HepG2 (cell line): ENCODE data around the gene MLN. TPM values are rescaled to one million over a fixed set of nuclear protein-coding genes. Genes with fewer than 3 reads are reported as not detected.

Experiments
- ATAC-seq: fragments of 200-7000 bp; cut with Tn5 transposase; 3 replicates; pipeline ENCODE4 v1.9.1; 2020; ENCODE audit warnings: mild to moderate bottlenecking, moderate library complexity
- BruUV-seq: library from RNA; stranded (reverse); fragments of 400-500 nt; replicated peaks from 2 replicates; lab custom pipeline; 2021; lab: Mats Ljungman, UMichigan
- CTCF ChIA-PET: fragments of 300-600 bp; formaldehyde crosslinking; extraction: SDS; loops from one replicate; lab custom pipeline; 2021; ENCODE audit warnings: low total read pairs, inconsistent platforms, low intra/inter-chr PET ratio; lab: Yijun Ruan, JAX
- POLR2A ChIA-PET: fragments of 350-600 bp; sonication (Branson Sonifier 250); formaldehyde crosslinking; loops from one replicate; lab custom pipeline; 2020; ENCODE audit warnings: antibody characterized with exemption, inconsistent platforms; lab: Yijun Ruan, JAX
- DNase-seq: peaks from one replicate; pipeline ENCODE4 v3.0.0-alpha.2; 2015; ENCODE audit warnings: low spot score
- FAIRE-seq: peaks from 3 replicates; lab custom pipeline; 2011; peaks lifted over from hg19 to GRCh38; lab: Jason Lieb, UNC
- H2AFZ ChIP-seq: one replicate; pipeline ENCODE4 v1.6.1; 2011; ENCODE audit warnings: low read length, inconsistent platforms
- H3K27ac ChIP-seq: fragments of 300-600 bp; 3 replicates; pipeline ENCODE4 v1.8.0; 2011; ENCODE audit warnings: mixed run types, mild to moderate bottlenecking, mixed read lengths, low read length, inconsistent platforms; ENCODE audit not compliant: insufficient read depth; ENCODE audit errors: extremely low read length
- H3K27me3 ChIP-seq, 2 experiments: fragments of 200-600 bp in 1 of 2; 2 replicates in 1 of 2; 3 replicates in 1 of 2; pipeline versions ENCODE4 v1.6.0 to v1.8.0; 2011; ENCODE audit warnings: low read length in 2 of 2, mild to moderate bottlenecking in 2 of 2, moderate library complexity in 2 of 2, inconsistent platforms in 1 of 2; ENCODE audit not compliant: insufficient read depth in 2 of 2, control insufficient read depth in 1 of 2
- H3K36me3 ChIP-seq, 2 experiments: fragments of 200-600 bp in 1 of 2; replicated peaks in 1 of 2; 2 replicates in 1 of 2; 3 replicates in 1 of 2; pipeline versions ENCODE4 v1.5.1 to v1.8.0; 2011; ENCODE audit warnings: low read length in 2 of 2, inconsistent platforms in 1 of 2; ENCODE audit not compliant: insufficient read depth in 2 of 2, control insufficient read depth in 1 of 2
- H3K4me1 ChIP-seq: 2 replicates; pipeline ENCODE4 v1.5.1; 2012; ENCODE audit warnings: low read length, inconsistent platforms; ENCODE audit not compliant: insufficient read depth
- H3K4me2 ChIP-seq: 2 replicates; pipeline ENCODE4 v1.6.0; 2011; ENCODE audit warnings: low read depth, low read length, inconsistent platforms
- H3K4me3 ChIP-seq, 3 experiments: fragments of 200-600 bp in 1 of 3; sonication (generic), shearing (Covaris generic) in 1 of 3; replicated peaks in 1 of 3; 2 replicates each; pipeline ENCODE4 v1.5.1; 2011 to 2016; ENCODE audit warnings: low read length in 3 of 3, inconsistent platforms in 2 of 3, low read depth in 2 of 3, mild to moderate bottlenecking in 2 of 3, control low read depth in 1 of 3, mixed read lengths in 1 of 3; ENCODE audit not compliant: insufficient read depth in 1 of 3
- H3K79me2 ChIP-seq: one replicate; pipeline ENCODE4 v1.6.1; 2011; ENCODE audit warnings: low read length, inconsistent platforms; ENCODE audit not compliant: insufficient read depth
- H3K9ac ChIP-seq: 2 replicates; pipeline ENCODE4 v1.6.0; 2011; ENCODE audit warnings: mild to moderate bottlenecking, low read depth, low read length, inconsistent platforms; ENCODE audit not compliant: insufficient read depth
- H3K9me3 ChIP-seq: 2 replicates; pipeline ENCODE4 v1.5.1; 2012; ENCODE audit warnings: mild to moderate bottlenecking, low read length
- H4K20me1 ChIP-seq: 2 replicates; pipeline ENCODE4 v1.6.0; 2011; ENCODE audit warnings: inconsistent platforms, mild to moderate bottlenecking, low read length, moderate library complexity; ENCODE audit not compliant: insufficient read depth
- FOSL1 ChIP-seq: sonication (generic); formaldehyde crosslinking; IDR thresholded peaks from 2 replicates; pipeline ENCODE4 v1.9.0; 2021; ENCODE audit warnings: missing genetic modification reagents, borderline replicate concordance
- HMG20B ChIP-seq: conservative IDR thresholded peaks from 2 replicates; pipeline ENCODE4 v1.6.1; 2016; ENCODE audit warnings: missing genetic modification reagents, missing compliant biosample characterization
- POLR2AphosphoS5 ChIP-seq: IDR thresholded peaks from 2 replicates; pipeline ENCODE4 v1.6.1; 2012; ENCODE audit warnings: low read depth, low read length
- ZBTB4 ChIP-seq: sonication (generic); formaldehyde crosslinking; IDR thresholded peaks from 2 replicates; pipeline ENCODE4 v1.4.0; 2020; ENCODE audit warnings: missing genetic modification reagents, mild to moderate bottlenecking, borderline replicate concordance
- ZNF253 ChIP-seq: sonication (generic); formaldehyde crosslinking; IDR thresholded peaks from 2 replicates; pipeline ENCODE4 v1.8.0; 2022; ENCODE audit warnings: mild to moderate bottlenecking, missing genetic modification reagents, borderline replicate concordance
- WGBS: methylation state at CpG from one replicate; pipeline ENCODE4 v1.1.6; 2017; ENCODE audit warnings: low lambda C conversion rate; 5-methylcytosine and 5-hydroxymethylcytosine counted together
- in situ Hi-C: cut with HindIII; loops from 2 replicates; pipeline ENCODE4 v1.10.0; 2017; ENCODE audit warnings: low pct_unique_long_range_greater_than_20kb; ENCODE audit not compliant: extremely low pct_ligation_motif_present
- intact Hi-C: fragments of 100-400 bp; cut with micrococcal nuclease; formaldehyde crosslinking; loops from one replicate; pipeline ENCODE4 v1.10.0; 2022; ENCODE audit not compliant: unreplicated experiment
- polyA plus RNA-seq, 8 experiments: library from polyadenylated mRNA; depleted of rRNA in 3 of 8; stranded (reverse) in 7 of 8; unstranded in 1 of 8; fragments of >200 nt; fragmentation: Illumina TruSeq in 4 of 8; extraction: Trizol in 4 of 8; gene quantifications; 2 replicates each; pipeline versions ENCODE4 v1.2.1 to v1.2.3, GENCODE V29; 2011 to 2016; ENCODE audit warnings: low read depth in 4 of 8, missing spikeins in 1 of 8, mixed read lengths in 1 of 8; ENCODE audit not compliant: insufficient read depth in 1 of 8
- total RNA-seq, 5 experiments: library from RNA; depleted of rRNA; stranded (reverse); fragments of >200 nt; fragmentation: Illumina TruSeq; extraction: Trizol; gene quantifications; 2 replicates each; pipeline ENCODE4 v1.2.3, GENCODE V29; 2016; ENCODE audit warnings: low read depth in 1 of 5
- TF ChIP-seq, protein P1 (sequence below): sonication (generic); formaldehyde crosslinking; IDR thresholded peaks from 2 replicates; pipeline ENCODE4 v1.4.0; 2020; ENCODE audit warnings: missing genetic modification reagents, low read depth, mild to moderate bottlenecking, borderline replicate concordance

The MLN gene
- total and polyA plus RNA-seq, 2 of the 13 experiments (the other 11 are each of a cell fraction or from before 2014, with no cell fraction given), result not detected

GRCh38 chr6:33763483-33763882 lies 40.3 kb downstream of the MLN start:
- BruUV-seq, result no TSS peak
- H3K79me2 ChIP-seq, result no peaks in the 10 kb centered on the region
- 13% methylated on average over 6 of the region's 6 CpGs for WGBS
- in situ Hi-C loops (loop anchor here (5.0 to 10.0 kb wide), 3 partner anchors 51 to 391 kb away; partner anchors contain the start of genes BAK1 and UQCC2), intact Hi-C loops (no loop called here)
- TF ChIP-seq, protein P1, sequence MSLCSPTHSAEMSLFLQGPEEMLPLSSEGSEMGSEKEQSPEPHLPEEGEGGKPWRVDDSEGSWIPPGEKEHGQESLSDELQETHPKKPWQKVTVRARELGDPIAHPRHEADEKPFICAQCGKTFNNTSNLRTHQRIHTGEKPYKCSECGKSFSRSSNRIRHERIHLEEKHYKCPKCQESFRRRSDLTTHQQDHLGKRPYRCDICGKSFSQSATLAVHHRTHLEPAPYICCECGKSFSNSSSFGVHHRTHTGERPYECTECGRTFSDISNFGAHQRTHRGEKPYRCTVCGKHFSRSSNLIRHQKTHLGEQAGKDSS (CRISPR knock-in tag), result no peak
- no peak for TF ChIP-seq FOSL1 (CRISPR knock-in tag)
- no peak for TF ChIP-seq POLR2AphosphoS5
- no peak for TF ChIP-seq HMG20B (CRISPR knock-in tag)
- TF ChIP-seq ZBTB4 (CRISPR knock-in tag), result no peak
- TF ChIP-seq ZNF253 (CRISPR knock-in tag), result no peak
- POLR2A ChIA-PET, result interaction anchor here (5.3 kb wide), 1 partner anchor 52 kb away, joined by 61 read pairs; the partner anchor contains the start of gene UQCC2
- H3K4me3 ChIP-seq, result no peak overlapping the region
- no peak overlapping the region for H3K4me2 ChIP-seq
- peaks cover 7 to 17% of the 10 kb centered on the region in 2 experiments; a peak in 3 of 5 replicates for H3K27me3 ChIP-seq
- CTCF ChIA-PET, result interaction anchor here (4.2 kb wide), 1 partner anchor 19 kb away, joined by 77 read pairs; the partner anchor contains the start of gene IP6K3
- no peak overlapping the region for H3K27ac ChIP-seq
- no peaks in the 10 kb centered on the region for H3K36me3 ChIP-seq
- no peaks in the 10 kb centered on the region for H3K9me3 ChIP-seq
- DNase-seq (no peak), FAIRE-seq (no peak), ATAC-seq (no peak)
- no peak overlapping the region for H2AFZ ChIP-seq
- no peak overlapping the region for H3K9ac ChIP-seq
- H4K20me1 ChIP-seq, result no peaks in the 10 kb centered on the region
- peaks cover 36% of the 10 kb centered on the region for H3K4me1 ChIP-seq
